ENCODE data around the gene ANKRD13C. TPM values are rescaled to one million over a fixed set of nuclear protein-coding genes. Genes with fewer than 3 reads are reported as not detected.

Gene ANKRD13C
- polyA plus RNA-seq, 1 of the 3 experiments (the other 2 are of a cell fraction) = 5.2 TPM

GRCh38 chr1:70334436-70334835 is 20.1 kb downstream of the ANKRD13C start:
- H3K79me2 ChIP-seq (ENCODE audit: insufficient read depth) = peaks cover 79% of the 10 kb centered on the region
- H3K36me3 ChIP-seq (replicated peaks in 1 of 2; ENCODE audit: control insufficient read depth in 1 of 2, insufficient read depth in 2 of 2, low read length in 1 of 2) = peaks cover 0 to 19% of the 10 kb centered on the region in 2 experiments
- H3F3A ChIP-seq (replicated peaks; ENCODE audit: insufficient read depth) = peaks cover 12% of the 10 kb centered on the region
- 96% methylated on average over 9 of the region's 9 CpGs for WGBS (ENCODE audit: low lambda C conversion rate)
- H4K20me1 ChIP-seq (ENCODE audit: insufficient read depth) = 0 out of 2 replicates have a peak, but pooled peaks cover 4% of the 10 kb centered on the region
- no peaks in the 10 kb centered on the region for H3K27me3 ChIP-seq (ENCODE audit: insufficient read depth)
- no peak for DNase-seq
- H2AFZ ChIP-seq (ENCODE audit: low read depth) = no peak overlapping the region
- no peak overlapping the region for H3K27ac ChIP-seq (ENCODE audit: low read depth in 2 of 2, low read length in 1 of 2)
- H3K4me1 ChIP-seq (ENCODE audit: control insufficient read depth in 1 of 2, insufficient read depth in 2 of 2, low read depth in 1 of 2, low read length in 1 of 2) = no peaks in the 10 kb centered on the region; a peak in 1 of 4 replicates
- ChIA-PET CTCF (no interaction called here), POLR2A (no interaction called here)
- H3K9ac ChIP-seq = no peak overlapping the region
- no peaks in the 10 kb centered on the region for H3K9me3 ChIP-seq
- H3K4me2 ChIP-seq = no peak overlapping the region
- TF ChIP-seq POLR2AphosphoS5 (IDR thresholded peaks at IDR 0.05; ENCODE audit: low read depth, low read length) (no peak), FOXJ3 (CRISPR knock-in tag; IDR thresholded peaks at IDR 0.05) (no peak), RXRA (IDR thresholded peaks at IDR 0.05; ENCODE audit: borderline replicate concordance, low read depth) (no peak), RCOR1 (IDR thresholded peaks at IDR 0.05; ENCODE audit: low read length) (no peak), SIN3A (IDR thresholded peaks at IDR 0.05; ENCODE audit: borderline replicate concordance, low read depth, low read length) (no peak), CHD2 (IDR thresholded peaks at IDR 0.05; ENCODE audit: low read length, partially characterized antibody) (no peak), USF2 (IDR thresholded peaks at IDR 0.05; ENCODE audit: borderline replicate concordance, low read depth, low read length) (no peak), REST (IDR thresholded peaks at IDR 0.05; ENCODE audit: low read depth, low read length) (no peak), SMC3 (IDR thresholded peaks at IDR 0.05; ENCODE audit: low read depth, low read length) (no peak), MEF2A (IDR thresholded peaks at IDR 0.05; ENCODE audit: borderline replicate concordance, low read depth) (no peak), USF1 (IDR thresholded peaks at IDR 0.05; ENCODE audit: borderline replicate concordance, low read depth) (no peak), GABPA (IDR thresholded peaks at IDR 0.05; ENCODE audit: low read depth) (no peak), RAD21 (IDR thresholded peaks at IDR 0.05; ENCODE audit: low read length) (no peak)
- no peaks in the 10 kb centered on the region for H3K9me2 ChIP-seq
- H3K4me3 ChIP-seq (ENCODE audit: low read depth in 2 of 2, low read length in 1 of 2) = no peak overlapping the region
